Testis (tissue), 3 donors: ENCODE measurements around the gene CLEC16A. TPM values are rescaled to one million over a fixed set of nuclear protein-coding genes. Genes with fewer than 3 reads are reported as not detected.

ENCODE experiments used
- DNase-seq: peaks from one replicate; pipeline ENCODE4 v3.0.0-alpha.2; 2019
- H3K27ac ChIP-seq, 2 donors: fragments of 200-600 bp; sonication (generic); one replicate each; pipeline ENCODE4 v1.5.1; 2019
- H3K27me3 ChIP-seq: fragments of 200-600 bp; sonication (generic); one replicate; pipeline ENCODE4 v1.5.1; 2019
- H3K36me3 ChIP-seq: fragments of 200-600 bp; sonication (generic); one replicate; pipeline ENCODE4 v1.5.1; 2017; ENCODE audit warnings: low read depth; ENCODE audit errors: missing control alignments
- H3K4me1 ChIP-seq: fragments of 200-600 bp; sonication (generic); one replicate; pipeline ENCODE4 v1.5.1; 2019
- H3K4me3 ChIP-seq, 2 donors: fragments of 200-600 bp; sonication (generic); one replicate each; pipeline ENCODE4 v1.5.1; 2017 to 2019
- H3K9me3 ChIP-seq: fragments of 200-600 bp; sonication (generic); one replicate; pipeline ENCODE4 v1.5.1; 2017
- POLR2A ChIP-seq: fragments of 450-650 bp; IDR thresholded peaks from one replicate; pipeline ENCODE4 v1.6.1; 2017; ENCODE audit warnings: antibody characterized with exemption, mild to moderate bottlenecking, moderate library complexity
- WGBS, 2 donors: methylation state at CpG; one replicate each; pipeline ENCODE4 v1.1.5; 2018; 5-methylcytosine and 5-hydroxymethylcytosine counted together
- intact Hi-C: fragments of 100-400 bp; cut with DNase I; formaldehyde crosslinking; loops from one replicate; pipeline ENCODE4 v1.15.1; 2023; ENCODE audit warnings: low total_unique reads
- polyA plus RNA-seq: library from polyadenylated mRNA; stranded (reverse); fragments of 350-450 nt; fragmentation: Illumina TruSeq; extraction: RNeasy Lipid Tissue Mini Kit (QIAGEN cat#74804); gene quantifications from one replicate; pipeline ENCODE4 v1.2.3, GENCODE V29; 2014; ENCODE audit warnings: low read depth, low replicate concordance; ENCODE audit not compliant: insufficient read depth
- total RNA-seq, 2 donors: library from RNA; depleted of rRNA; stranded (reverse); fragments of >200 nt; gene quantifications; one replicate each; pipeline ENCODE4 v1.2.3, GENCODE V29; 2016
- TF ChIP-seq, protein P1 (sequence below), 3 experiments: fragments of 450-650 bp in 2 of 3; fragments of 200-600 bp in 1 of 3; sonication (generic) in 1 of 3; IDR thresholded peaks; one replicate each; pipeline ENCODE4 v1.5.1; 2016 to 2019; ENCODE audit warnings: antibody characterized with exemption in 3 of 3, mild to moderate bottlenecking in 2 of 3, moderate library complexity in 1 of 3

The CLEC16A gene
- total and polyA plus RNA-seq, 3 donors from 2014 or later, result 93.9 to 126 (median 122) TPM

DNA sequence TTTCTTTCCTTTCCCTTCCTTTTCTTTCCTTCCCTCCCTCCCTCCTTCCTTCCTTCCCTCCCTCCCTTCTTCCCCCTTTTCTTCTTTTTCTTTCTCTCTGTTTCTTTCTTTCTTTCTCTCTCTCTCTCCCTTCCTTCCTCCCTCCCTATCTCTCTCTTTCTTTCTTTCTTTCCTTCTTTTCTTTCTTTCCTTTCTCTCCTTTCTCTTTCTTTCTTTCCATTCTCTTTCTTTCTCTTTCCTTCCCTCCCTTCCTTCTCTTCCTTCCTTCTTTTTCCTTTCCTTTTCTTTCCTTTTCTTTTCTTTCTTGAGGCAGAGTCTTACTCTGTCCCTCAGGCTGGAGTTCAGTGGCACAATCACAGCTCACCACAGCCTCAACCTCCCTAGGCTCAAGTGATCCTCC, 33.1 kb upstream of the CLEC16A start:
- Histone ChIP-seq H3K4me1 (no peaks in the 10 kb centered on the region), H3K4me3 (no peak overlapping the region), H3K27ac (no peak overlapping the region), H3K9me3 (no peaks in the 10 kb centered on the region), H3K27me3 (no peaks in the 10 kb centered on the region), H3K36me3 (no peaks in the 10 kb centered on the region)
- TF ChIP-seq POLR2A, result no peak
- TF ChIP-seq, protein P1, sequence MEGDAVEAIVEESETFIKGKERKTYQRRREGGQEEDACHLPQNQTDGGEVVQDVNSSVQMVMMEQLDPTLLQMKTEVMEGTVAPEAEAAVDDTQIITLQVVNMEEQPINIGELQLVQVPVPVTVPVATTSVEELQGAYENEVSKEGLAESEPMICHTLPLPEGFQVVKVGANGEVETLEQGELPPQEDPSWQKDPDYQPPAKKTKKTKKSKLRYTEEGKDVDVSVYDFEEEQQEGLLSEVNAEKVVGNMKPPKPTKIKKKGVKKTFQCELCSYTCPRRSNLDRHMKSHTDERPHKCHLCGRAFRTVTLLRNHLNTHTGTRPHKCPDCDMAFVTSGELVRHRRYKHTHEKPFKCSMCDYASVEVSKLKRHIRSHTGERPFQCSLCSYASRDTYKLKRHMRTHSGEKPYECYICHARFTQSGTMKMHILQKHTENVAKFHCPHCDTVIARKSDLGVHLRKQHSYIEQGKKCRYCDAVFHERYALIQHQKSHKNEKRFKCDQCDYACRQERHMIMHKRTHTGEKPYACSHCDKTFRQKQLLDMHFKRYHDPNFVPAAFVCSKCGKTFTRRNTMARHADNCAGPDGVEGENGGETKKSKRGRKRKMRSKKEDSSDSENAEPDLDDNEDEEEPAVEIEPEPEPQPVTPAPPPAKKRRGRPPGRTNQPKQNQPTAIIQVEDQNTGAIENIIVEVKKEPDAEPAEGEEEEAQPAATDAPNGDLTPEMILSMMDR (IDR thresholded peaks at IDR 0.05), result no peak
- no peak for DNase-seq
- intact Hi-C loops, result loop anchor here (5.0 kb wide), 1 partner anchor 164 kb away; no protein-coding TSS in a partner anchor

DNA sequence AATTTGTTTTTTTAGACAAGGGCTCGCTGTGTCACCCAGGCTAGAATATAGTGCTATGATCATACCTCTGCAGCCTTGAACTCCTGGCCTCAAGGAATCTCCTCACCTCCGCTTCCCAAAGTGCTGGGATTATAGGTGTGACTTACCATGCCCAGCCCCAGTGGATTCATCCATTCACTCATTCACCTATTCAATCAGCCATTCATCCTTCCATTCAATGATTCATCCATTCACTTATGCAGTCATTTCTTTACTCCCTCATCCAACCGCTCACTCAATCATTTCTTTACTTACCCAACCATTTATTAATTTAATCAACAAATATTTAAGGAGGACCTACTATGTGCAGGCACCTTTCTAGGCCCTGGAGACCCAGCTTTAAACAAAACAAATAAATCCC, 27.8 kb upstream of the CLEC16A start:
- WGBS, 2 donors, result 63 to 67% methylated on average over 3 of the region's 3 CpGs
- Histone ChIP-seq H3K4me3 (no peak overlapping the region), H3K27me3 (no peaks in the 10 kb centered on the region), H3K9me3 (no peaks in the 10 kb centered on the region), H3K4me1 (peaks cover 10% of the 10 kb centered on the region), H3K36me3 (no peaks in the 10 kb centered on the region), H3K27ac (no peak overlapping the region)
- TF ChIP-seq, protein P1 (IDR thresholded peaks at IDR 0.05), result no peak
- no peak for TF ChIP-seq POLR2A
- intact Hi-C loops, result no loop called here
- DNase-seq, result no peak

DNA sequence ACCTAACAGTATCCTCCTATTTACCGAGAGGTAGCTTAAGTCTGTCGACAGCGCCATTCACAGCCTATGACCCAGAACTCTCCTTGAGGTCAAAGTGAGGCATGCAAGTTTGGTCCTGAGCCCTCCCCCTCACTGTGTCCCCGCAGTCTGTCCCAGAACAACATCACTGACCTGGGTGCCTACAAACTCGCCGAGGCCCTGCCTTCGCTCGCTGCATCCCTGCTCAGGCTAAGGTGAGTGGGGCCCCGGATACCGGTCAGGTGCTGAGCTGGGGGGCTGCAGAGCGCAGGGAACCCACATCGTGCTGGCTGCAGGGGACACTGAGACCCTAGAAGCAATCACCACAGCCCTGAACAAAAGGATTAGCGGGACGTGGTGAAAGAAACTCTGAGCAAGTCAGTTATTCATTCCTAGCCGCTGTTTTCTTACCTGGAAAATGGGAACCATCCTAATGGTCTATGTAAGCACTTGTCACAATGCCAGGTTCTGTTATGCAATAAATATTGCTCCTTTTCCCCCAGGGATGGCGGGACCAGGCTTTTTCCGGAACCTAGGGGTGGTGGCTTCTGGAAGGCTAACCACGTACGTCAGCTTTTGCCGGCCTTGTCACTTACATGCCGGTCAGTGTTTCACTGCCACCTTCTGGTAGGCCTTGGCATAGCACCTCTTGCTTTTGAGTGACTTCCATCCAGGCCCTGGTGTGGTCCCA, 25.9 kb upstream of the CLEC16A start:
- Histone ChIP-seq H3K9me3 (no peaks in the 10 kb centered on the region), H3K36me3 (no peaks in the 10 kb centered on the region), H3K27me3 (no peaks in the 10 kb centered on the region), H3K27ac (peak overlapping the region in 1 of 2 donors; percentile 2), H3K4me1 (peaks cover 20% of the 10 kb centered on the region), H3K4me3 (no peak overlapping the region)
- 39 to 41% methylated on average over 13 to 21 of the region's 21 CpGs for whole genome bisulfite sequencing, 2 donors
- TF ChIP-seq POLR2A, result no peak
- TF ChIP-seq, protein P1 (IDR thresholded peaks at IDR 0.05), result peak; percentile 87 to 96 (median 92)
- DNase-seq, result peak; percentile 98
- intact Hi-C loops, result no loop called here

DNA sequence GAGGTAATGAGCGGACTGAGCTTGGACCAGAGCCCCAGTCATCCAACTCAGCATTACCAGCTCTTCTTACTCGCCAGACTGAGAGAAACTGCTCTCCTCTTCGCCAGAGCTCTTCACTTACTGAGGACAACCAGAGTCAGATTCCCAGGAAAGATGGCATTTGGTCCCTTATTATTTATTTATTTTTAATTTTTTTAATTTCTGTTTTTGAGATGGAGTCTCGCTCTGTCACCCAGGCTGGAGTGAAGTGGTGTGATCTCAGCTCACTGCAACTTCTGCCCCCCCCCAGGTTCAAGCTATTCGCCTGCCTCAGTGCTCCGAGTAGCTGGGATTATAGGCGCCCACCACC, 25.4 kb upstream of the CLEC16A start:
- Histone ChIP-seq H3K27ac (no peak overlapping the region), H3K4me1 (peaks cover 20% of the 10 kb centered on the region)
- TF ChIP-seq, protein P1 (IDR thresholded peaks at IDR 0.05), result no peak
- no peak for TF ChIP-seq POLR2A

More for the DNA sequence above, 25.4 kb upstream of the CLEC16A start:
- intact Hi-C loops, result no loop called here
- Histone ChIP-seq H3K9me3 (no peaks in the 10 kb centered on the region), H3K27me3 (no peaks in the 10 kb centered on the region), H3K4me3 (no peak overlapping the region), H3K36me3 (no peaks in the 10 kb centered on the region)
- WGBS, 2 donors, result 64% methylated on average over 7 of the region's 7 CpGs
- DNase-seq, result no peak
